Measurements from ENCODE around the gene METAP1D.

- TF ChIP-seq CTCF (IDR thresholded peaks at IDR 0.05): no peak
- no peak for TF ChIP-seq POLR2A (IDR thresholded peaks at IDR 0.05)
Observed at GRCh38 chr2:172096626-172097547, 97.1 kb downstream of the METAP1D start.

All from vagina (tissue), 2 donors.